ENCODE data around the gene KSR1. TPM values are rescaled to one million over a fixed set of nuclear protein-coding genes. Genes with fewer than 3 reads are reported as not detected.

The KSR1 gene
- polyA plus RNA-seq, 1 donor from 2014 or later, result 9.2 TPM

DNA sequence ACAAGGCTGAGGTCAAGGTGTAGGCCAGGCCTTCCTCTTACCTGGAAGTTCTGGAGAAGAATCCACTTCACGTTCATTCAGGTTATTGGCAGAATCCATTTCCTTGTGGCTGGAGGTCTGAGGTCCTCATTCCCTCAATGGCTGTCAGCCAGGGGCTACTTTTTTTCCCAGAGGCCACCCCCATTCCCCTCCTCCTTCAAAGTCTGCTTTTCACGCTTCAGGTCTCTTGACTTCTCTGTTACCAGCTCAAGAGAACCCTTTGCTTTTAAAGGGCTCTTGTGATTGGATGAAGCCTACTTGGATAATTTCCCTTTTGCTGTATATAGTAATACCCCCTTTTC lies 119.6 kb downstream of the KSR1 start:
- Histone ChIP-seq H3K9me2 (ENCODE audit: insufficient read depth, low read length) (no peaks in the 10 kb centered on the region), H3K4me3 (ENCODE audit: low read length) (no peak overlapping the region), H3K27ac (ENCODE audit: low read length) (no peak overlapping the region), H3K27me3 (ENCODE audit: insufficient read depth, low read depth, low read length) (no peaks in the 10 kb centered on the region), H3K9ac (ENCODE audit: low read length) (no peak overlapping the region), H3K36me3 (ENCODE audit: insufficient read depth, low read length) (no peaks in the 10 kb centered on the region), H3K4me2 (ENCODE audit: low read length) (no peak overlapping the region), H4K20me1 (ENCODE audit: insufficient read depth) (no peaks in the 10 kb centered on the region), H3K9me3 (ENCODE audit: low read length) (no peaks in the 10 kb centered on the region), H2AFZ (ENCODE audit: low read depth, low read length) (no peak overlapping the region), H3F3A (ENCODE audit: insufficient read depth, low read length, poor library complexity, severe bottlenecking) (no peaks in the 10 kb centered on the region), H3K79me2 (replicated peaks; ENCODE audit: insufficient read depth, low read length) (no peaks in the 10 kb centered on the region)
- TF ChIP-seq POLR2AphosphoS5 (IDR thresholded peaks at IDR 0.05) (no peak), SMC3 (conservative IDR thresholded peaks at IDR 0.05; ENCODE audit: poor library complexity) (no peak), EP300 (conservative IDR thresholded peaks at IDR 0.05; ENCODE audit: poor library complexity, severe bottlenecking) (no peak)

GRCh38 chr17:27576477-27577083 lies 120.3 kb downstream of the KSR1 start:
- Histone ChIP-seq H3K27ac (ENCODE audit: low read length) (no peak overlapping the region), H3F3A (ENCODE audit: insufficient read depth, low read length, poor library complexity, severe bottlenecking) (no peaks in the 10 kb centered on the region), H2AFZ (ENCODE audit: low read depth, low read length) (no peak overlapping the region), H3K9me3 (ENCODE audit: low read length) (no peaks in the 10 kb centered on the region), H3K9me2 (ENCODE audit: insufficient read depth, low read length) (no peaks in the 10 kb centered on the region), H4K20me1 (ENCODE audit: insufficient read depth) (no peaks in the 10 kb centered on the region), H3K9ac (ENCODE audit: low read length) (no peak overlapping the region), H3K4me3 (ENCODE audit: low read length) (no peak overlapping the region), H3K36me3 (ENCODE audit: insufficient read depth, low read length) (no peaks in the 10 kb centered on the region), H3K27me3 (ENCODE audit: insufficient read depth, low read depth, low read length) (no peaks in the 10 kb centered on the region), H3K4me2 (ENCODE audit: low read length) (no peak overlapping the region), H3K79me2 (replicated peaks; ENCODE audit: insufficient read depth, low read length) (no peaks in the 10 kb centered on the region)
- TF ChIP-seq POLR2AphosphoS5 (IDR thresholded peaks at IDR 0.05), result no peak
- TF ChIP-seq TAF1 (IDR thresholded peaks at IDR 0.05; ENCODE audit: low read depth), result no peak
- no peak for TF ChIP-seq EZH2 (IDR thresholded peaks at IDR 0.05; ENCODE audit: borderline replicate concordance, insufficient read depth, low read length, poor library complexity, severe bottlenecking)
- TF ChIP-seq MXI1 (conservative IDR thresholded peaks at IDR 0.05; ENCODE audit: poor library complexity, severe bottlenecking), result no peak
- TF ChIP-seq CTCF (IDR thresholded peaks at IDR 0.05; ENCODE audit: poor library complexity, severe bottlenecking), result no peak
- TF ChIP-seq EP300 (conservative IDR thresholded peaks at IDR 0.05; ENCODE audit: poor library complexity, severe bottlenecking), result no peak
- TF ChIP-seq RAD21 (conservative IDR thresholded peaks at IDR 0.05), result no peak

DNA sequence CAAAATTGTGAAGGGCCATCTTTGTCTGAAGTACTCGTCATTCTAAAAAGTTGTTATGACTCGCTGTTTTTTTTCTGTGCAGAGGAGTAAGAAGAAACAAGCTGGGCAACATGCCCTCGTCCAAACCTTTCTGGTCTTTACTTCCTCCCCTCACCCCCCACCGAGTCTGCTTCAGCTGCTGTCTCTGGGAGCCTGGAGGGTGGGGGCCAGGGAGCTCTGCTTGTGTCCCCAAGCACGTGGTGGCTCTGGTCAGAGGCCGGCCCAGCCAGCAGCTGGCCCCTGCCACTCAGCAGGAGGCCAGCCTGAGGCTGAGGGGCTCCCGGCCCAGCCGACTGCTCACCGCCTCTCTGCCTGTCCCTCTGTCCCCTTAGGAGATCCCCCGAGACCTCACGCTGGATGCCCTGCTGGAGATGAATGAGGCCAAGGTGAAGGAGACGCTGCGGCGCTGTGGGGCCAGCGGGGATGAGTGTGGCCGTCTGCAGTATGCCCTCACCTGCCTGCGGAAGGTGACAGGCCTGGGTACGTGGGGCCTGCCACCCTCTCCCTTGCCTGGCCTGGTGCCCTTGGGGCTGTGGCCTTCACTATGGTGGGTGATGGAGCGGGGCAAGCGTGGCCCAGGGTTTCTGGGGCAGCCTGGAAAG lies 121.0 kb downstream of the KSR1 start:
- Histone ChIP-seq H3K9ac (ENCODE audit: low read length) (no peak overlapping the region), H3K27ac (ENCODE audit: low read length) (no peak overlapping the region), H3K79me2 (replicated peaks; ENCODE audit: insufficient read depth, low read length) (no peaks in the 10 kb centered on the region), H3K9me2 (ENCODE audit: insufficient read depth, low read length) (no peaks in the 10 kb centered on the region), H3K9me3 (ENCODE audit: low read length) (no peaks in the 10 kb centered on the region), H3F3A (ENCODE audit: insufficient read depth, low read length, poor library complexity, severe bottlenecking) (no peaks in the 10 kb centered on the region), H4K20me1 (ENCODE audit: insufficient read depth) (no peaks in the 10 kb centered on the region), H3K36me3 (ENCODE audit: insufficient read depth, low read length) (no peaks in the 10 kb centered on the region), H3K4me3 (ENCODE audit: low read length) (no peak overlapping the region), H3K27me3 (ENCODE audit: insufficient read depth, low read depth, low read length) (no peaks in the 10 kb centered on the region), H2AFZ (ENCODE audit: low read depth, low read length) (no peak overlapping the region), H3K4me2 (ENCODE audit: low read length) (no peak overlapping the region)
- TF ChIP-seq CTCF (IDR thresholded peaks at IDR 0.05; ENCODE audit: poor library complexity, severe bottlenecking) (no peak), REST (IDR thresholded peaks at IDR 0.05; ENCODE audit: borderline replicate concordance) (no peak)
